Measurements from ENCODE around the gene TMEM200B. TPM values are rescaled to one million over a fixed set of nuclear protein-coding genes. Genes with fewer than 3 reads are reported as not detected.

The TMEM200B gene
- total and polyA plus RNA-seq, 2 of the 4 experiments (the other 2 are of a cell fraction): 4.8 to 6.2 TPM

- Histone ChIP-seq H3K4me2 (ENCODE audit: low read depth, low read length) (no peak overlapping the region), H3K9ac (ENCODE audit: low read depth, low read length) (no peak overlapping the region)
These were observed 11.0 kb upstream of the TMEM200B start for GRCh38 chr1:29134695-29135028.

More at GRCh38 chr1:29134695-29135028, 11.0 kb upstream of the TMEM200B start:
- Histone ChIP-seq H2BK15ac (ENCODE audit: low read depth, low read length) (no peak overlapping the region), H2BK120ac (ENCODE audit: low read depth, low read length) (no peak overlapping the region), H3K56ac (ENCODE audit: extremely low read depth, insufficient read depth, low read length) (no peak overlapping the region), H2AFZ (replicated peaks; ENCODE audit: low read length, poor library complexity) (no peak overlapping the region), H4K91ac (ENCODE audit: insufficient read depth, low read depth, low read length) (no peak overlapping the region), H4K5ac (ENCODE audit: low read depth, low read length) (no peak overlapping the region), H3K9me3 (ENCODE audit: control insufficient read depth, insufficient read depth, low read length) (no peaks in the 10 kb centered on the region), H4K20me1 (ENCODE audit: insufficient read depth, low read length) (no peaks in the 10 kb centered on the region), H3K27ac (ENCODE audit: insufficient read depth, low read length) (no peak overlapping the region), H2BK5ac (ENCODE audit: low read depth, low read length, poor library complexity, severe bottlenecking) (no peak overlapping the region), H3K14ac (replicated peaks; ENCODE audit: low read depth, low read length) (no peak overlapping the region), H3K18ac (ENCODE audit: low read depth, low read length) (no peak overlapping the region), H3K27me3 (ENCODE audit: control insufficient read depth, insufficient read depth, low read length) (0 out of 2 replicates have a peak, but pooled peaks cover 2% of the 10 kb centered on the region), H2AK9ac (replicated peaks; ENCODE audit: low read depth, low read length, poor library complexity) (no peak overlapping the region), H3K23ac (ENCODE audit: low read depth, low read length) (no peak overlapping the region), H3K4me1 (ENCODE audit: control insufficient read depth, insufficient read depth, low read length) (no peaks in the 10 kb centered on the region; the same call in 1 of the 2 replicates), H3K4me3 (ENCODE audit: insufficient read depth, low read depth, low read length) (no peak overlapping the region), H3K4ac (ENCODE audit: low read depth, low read length) (no peak overlapping the region), H3K79me1 (ENCODE audit: low read depth in 1 of 2, low read length in 2 of 2) (no peaks in the 10 kb centered on the region), H2AK5ac (ENCODE audit: low read depth, low read length) (no peak overlapping the region), H3K9me1 (ENCODE audit: insufficient read depth, low read length) (no peaks in the 10 kb centered on the region), H3K36me3 (ENCODE audit: control insufficient read depth, insufficient read depth, low read length) (no peaks in the 10 kb centered on the region), H2BK20ac (ENCODE audit: low read depth, low read length) (no peak overlapping the region), H4K8ac (ENCODE audit: low read depth in 2 of 2, low read length in 2 of 2) (no peak overlapping the region)
- BruUV-seq (replicated peaks): no TSS peak
- in situ Hi-C loops (cut with MboI; ENCODE audit: low sequenced_read_pairs) (no loop called here), dilution Hi-C loops (cut with HindIII; ENCODE audit: low sequenced_read_pairs, unreplicated experiment) (no loop called here), intact Hi-C loops (cut with micrococcal nuclease) (no loop called here)
- no peak for DNase-seq
- ChIA-PET CTCF (interaction anchor here (0.7 kb wide), 1 partner anchor 75 kb away, joined by 4 read pairs; no protein-coding TSS in a partner anchor), POLR2A (ENCODE audit: unreplicated experiment) (no interaction called here)
- ATAC-seq (ENCODE audit: low read depth): no peak
- WGBS, 2 experiments (ENCODE audit: extremely low coverage in 2 of 2, insufficient read length in 1 of 2): 100% methylated on average over 2 of the region's 10 CpGs; no CpG with 5 or more reads in 1 of the 2 experiments
- TF ChIP-seq MAZ (IDR thresholded peaks at IDR 0.05; ENCODE audit: borderline replicate concordance, low read depth, low read length) (no peak), FOS (IDR thresholded peaks at IDR 0.05; ENCODE audit: low read depth, low read length) (no peak)

Measured in IMR-90 (cell line).